Thoracic aorta (tissue), 2 donors: ENCODE results near the gene YBX2. TPM values are rescaled to one million over a fixed set of nuclear protein-coding genes. Genes with fewer than 3 reads are reported as not detected.

Experiments used
- ATAC-seq: fragments of 150-250 bp; one replicate; pipeline ENCODE4 v1.8.0; 2017; ENCODE audit warnings: low read depth; ENCODE audit not compliant: insufficient number of reproducible peaks, low FRiP score
- DNase-seq: peaks from one replicate; pipeline ENCODE4 v3.0.0-alpha.2; 2020; ENCODE audit warnings: low spot score
- H3K27ac ChIP-seq, 2 donors: fragments of 200-600 bp; sonication (generic); 1 replicate in 1 of 2; 2 replicates in 1 of 2; pipeline ENCODE4 v1.5.1; 2016; ENCODE audit warnings: mild to moderate bottlenecking in 2 of 2, moderate library complexity in 2 of 2
- H3K27me3 ChIP-seq: fragments of 200-600 bp; sonication (generic); replicated peaks from 2 replicates; pipeline ENCODE4 v1.6.0; 2016; ENCODE audit warnings: mild to moderate bottlenecking; ENCODE audit not compliant: insufficient read depth
- H3K36me3 ChIP-seq: fragments of 200-600 bp; sonication (generic); one replicate; pipeline ENCODE4 v1.5.1; 2016
- H3K4me1 ChIP-seq, 2 donors: fragments of 200-600 bp; sonication (generic); 1 replicate in 1 of 2; 2 replicates in 1 of 2; pipeline versions ENCODE4 v1.5.1 to v1.6.0; 2016; ENCODE audit warnings: low read depth in 2 of 2, mild to moderate bottlenecking in 1 of 2; ENCODE audit not compliant: control insufficient read depth in 1 of 2
- H3K4me3 ChIP-seq: fragments of 200-600 bp; sonication (generic); 2 replicates; pipeline ENCODE4 v1.5.1; 2016; ENCODE audit warnings: mild to moderate bottlenecking
- H3K9me3 ChIP-seq: fragments of 200-600 bp; sonication (generic); 2 replicates; pipeline ENCODE4 v1.5.1; 2016
- total RNA-seq, 2 donors: library from RNA; depleted of rRNA; stranded (reverse); fragments of >200 nt; gene quantifications; one replicate each; pipeline versions ENCODE4 v1.1.0 to v1.2.3, GENCODE V29; 2016
- TF ChIP-seq, protein P1 (sequence below): fragments of 200-600 bp; sonication (generic); IDR thresholded peaks from one replicate; pipeline ENCODE4 v1.5.1; 2019; ENCODE audit warnings: antibody characterized with exemption

The YBX2 gene
- total RNA-seq, 2 donors from 2014 or later, result not detected

DNA sequence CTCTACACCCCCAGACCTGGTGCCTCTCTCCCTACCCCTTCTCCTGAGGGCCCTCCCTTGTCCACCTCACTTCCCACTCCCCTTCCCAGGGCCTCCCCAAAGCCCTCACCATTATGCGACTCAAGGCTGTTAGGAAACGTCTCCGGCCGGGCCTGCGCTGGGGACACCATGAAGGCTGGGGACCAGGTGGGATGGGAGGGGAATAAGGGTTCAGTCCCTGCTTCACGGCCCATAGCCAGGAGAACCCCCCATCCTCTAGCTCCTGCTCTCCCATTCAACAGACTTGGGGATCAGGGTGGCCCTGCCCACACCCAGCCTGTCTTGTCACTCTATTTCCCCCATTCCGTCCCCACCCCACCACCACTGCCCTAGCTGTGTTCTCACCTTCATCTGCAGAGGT, 32.6 kb upstream of the YBX2 start:
- Histone ChIP-seq H3K27me3 (no peaks in the 10 kb centered on the region), H3K4me3 (no peak overlapping the region), H3K36me3 (peaks cover 29% of the 10 kb centered on the region), H3K27ac (no peak overlapping the region), H3K4me1 (peaks cover 3 to 17% of the 10 kb centered on the region in 2 donors), H3K9me3 (no peaks in the 10 kb centered on the region)
- DNase-seq, result no peak
- no peak for ATAC-seq
- TF ChIP-seq, protein P1, sequence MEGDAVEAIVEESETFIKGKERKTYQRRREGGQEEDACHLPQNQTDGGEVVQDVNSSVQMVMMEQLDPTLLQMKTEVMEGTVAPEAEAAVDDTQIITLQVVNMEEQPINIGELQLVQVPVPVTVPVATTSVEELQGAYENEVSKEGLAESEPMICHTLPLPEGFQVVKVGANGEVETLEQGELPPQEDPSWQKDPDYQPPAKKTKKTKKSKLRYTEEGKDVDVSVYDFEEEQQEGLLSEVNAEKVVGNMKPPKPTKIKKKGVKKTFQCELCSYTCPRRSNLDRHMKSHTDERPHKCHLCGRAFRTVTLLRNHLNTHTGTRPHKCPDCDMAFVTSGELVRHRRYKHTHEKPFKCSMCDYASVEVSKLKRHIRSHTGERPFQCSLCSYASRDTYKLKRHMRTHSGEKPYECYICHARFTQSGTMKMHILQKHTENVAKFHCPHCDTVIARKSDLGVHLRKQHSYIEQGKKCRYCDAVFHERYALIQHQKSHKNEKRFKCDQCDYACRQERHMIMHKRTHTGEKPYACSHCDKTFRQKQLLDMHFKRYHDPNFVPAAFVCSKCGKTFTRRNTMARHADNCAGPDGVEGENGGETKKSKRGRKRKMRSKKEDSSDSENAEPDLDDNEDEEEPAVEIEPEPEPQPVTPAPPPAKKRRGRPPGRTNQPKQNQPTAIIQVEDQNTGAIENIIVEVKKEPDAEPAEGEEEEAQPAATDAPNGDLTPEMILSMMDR, result no peak

DNA sequence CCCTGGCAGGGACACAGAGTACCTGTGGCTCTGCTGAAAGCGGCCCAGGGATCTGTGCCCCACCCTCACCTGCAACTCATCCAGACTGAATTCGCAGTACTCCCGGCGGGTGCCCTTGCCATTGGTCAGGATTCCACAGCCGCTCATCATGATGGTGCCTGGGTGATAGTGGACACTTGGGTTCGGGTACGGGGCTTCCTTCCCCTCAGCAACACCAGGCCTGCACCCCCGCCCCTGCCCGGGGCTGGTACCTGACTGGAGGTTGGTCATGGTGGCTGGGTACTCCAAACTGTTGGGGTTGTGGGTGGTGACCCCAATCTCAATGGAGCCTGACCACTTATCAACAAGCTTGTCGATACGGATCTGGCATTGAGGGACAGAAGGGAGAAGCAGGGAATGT, 31.7 kb upstream of the YBX2 start:
- Histone ChIP-seq H3K36me3 (peaks cover 38% of the 10 kb centered on the region), H3K4me3 (no peak overlapping the region), H3K9me3 (no peaks in the 10 kb centered on the region), H3K27ac (no peak overlapping the region), H3K4me1 (peaks cover 3 to 17% of the 10 kb centered on the region in 2 donors), H3K27me3 (no peaks in the 10 kb centered on the region)
- DNase-seq (no peak), ATAC-seq (no peak)
- TF ChIP-seq, protein P1, result no peak

DNA sequence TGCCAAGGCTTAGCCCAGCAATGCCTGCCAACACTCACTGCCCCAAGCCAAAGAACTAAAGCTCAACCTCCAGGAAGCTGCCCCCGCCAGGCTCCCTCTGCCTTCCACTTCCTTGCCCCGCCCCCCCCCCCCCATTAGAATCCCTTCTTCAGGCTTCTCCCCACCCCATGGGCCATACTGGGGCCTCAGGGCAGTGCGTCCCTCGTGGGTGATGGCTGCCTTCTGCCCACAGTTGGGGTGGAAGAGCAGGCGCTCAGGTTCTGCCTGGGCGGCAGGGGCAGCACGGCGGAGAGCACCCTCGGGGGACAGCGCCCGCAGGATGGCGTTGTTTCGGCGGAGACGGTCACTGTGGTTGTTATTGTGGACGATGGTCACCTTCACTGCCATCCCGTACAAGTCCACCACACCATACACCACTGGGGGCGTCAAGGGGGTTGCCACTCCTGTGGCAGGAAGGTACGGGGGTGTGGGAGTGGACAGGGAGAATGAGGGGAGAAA, 30.6 kb upstream of the YBX2 start:
- Histone ChIP-seq H3K4me1 (peaks cover 0 to 12% of the 10 kb centered on the region in 2 donors), H3K9me3 (no peaks in the 10 kb centered on the region), H3K4me3 (no peak overlapping the region), H3K27me3 (no peaks in the 10 kb centered on the region), H3K36me3 (peaks cover 49% of the 10 kb centered on the region), H3K27ac (no peak overlapping the region)
- TF ChIP-seq, protein P1, result no peak
- DNase-seq (no peak), ATAC-seq (no peak)

DNA sequence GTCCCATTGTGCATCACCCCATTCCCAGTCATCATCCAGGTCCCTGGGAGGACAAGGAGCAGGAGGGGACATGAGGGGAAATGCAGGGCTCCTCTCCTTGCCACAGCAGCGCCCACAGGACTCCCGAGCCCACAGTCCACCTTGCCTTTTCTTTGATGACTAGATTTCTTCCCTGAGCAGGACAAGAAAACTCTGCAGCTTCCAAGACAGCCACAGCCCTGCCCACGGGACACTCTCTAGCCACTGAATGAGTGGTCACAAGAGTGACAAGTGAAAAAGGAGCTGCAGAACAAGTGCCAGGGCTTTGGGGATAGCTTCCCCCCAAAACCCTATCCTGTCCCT, 30.0 kb upstream of the YBX2 start:
- no peak overlapping the region for H3K27ac ChIP-seq
- H3K4me3 ChIP-seq, result no peak overlapping the region
- TF ChIP-seq, protein P1, result no peak
- no peak for DNase-seq
- no peak for ATAC-seq
- no peaks in the 10 kb centered on the region for H3K9me3 ChIP-seq
- H3K36me3 ChIP-seq, result peaks cover 51% of the 10 kb centered on the region
- H3K27me3 ChIP-seq, result no peaks in the 10 kb centered on the region
- peaks cover 0 to 12% of the 10 kb centered on the region in 2 donors for H3K4me1 ChIP-seq

DNA sequence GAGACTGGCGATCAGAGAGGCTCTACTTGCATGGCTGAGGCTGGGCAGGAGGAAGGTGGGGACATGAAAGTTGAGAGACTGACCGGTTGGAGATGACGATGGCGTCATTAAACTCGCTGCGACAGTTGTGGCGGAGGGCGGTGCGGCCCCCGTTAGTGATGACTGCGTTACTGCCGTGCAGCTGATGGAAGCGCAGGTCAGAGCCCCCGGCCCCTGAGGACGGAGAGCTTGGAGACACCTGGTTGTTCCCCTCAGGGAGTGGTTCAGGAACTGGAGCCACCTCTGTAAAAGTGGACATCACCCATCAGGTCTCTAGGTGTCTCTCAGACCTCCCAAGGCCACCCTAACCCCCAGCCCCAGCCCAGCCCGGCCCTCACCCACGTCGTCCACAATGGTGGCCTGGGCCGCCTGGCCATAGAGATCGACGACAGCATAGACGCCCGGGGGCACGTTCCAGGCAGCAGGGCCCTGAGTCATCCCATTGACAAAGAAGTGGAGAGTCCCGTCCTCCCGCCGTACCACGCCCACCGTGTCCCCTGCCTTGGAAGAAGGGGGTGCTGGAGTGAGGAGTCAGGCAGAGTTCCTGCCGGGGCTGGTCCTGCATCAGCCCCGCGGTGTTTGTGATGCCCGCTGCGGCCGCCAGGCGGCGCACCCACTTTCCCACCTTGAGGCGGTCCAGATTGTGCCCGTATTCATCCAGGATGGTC, 29.4 kb upstream of the YBX2 start:
- ATAC-seq, result no peak
- TF ChIP-seq, protein P1, result peak; percentile 81
- no peak for DNase-seq

More for the DNA sequence above, 29.4 kb upstream of the YBX2 start:
- Histone ChIP-seq H3K27me3 (no peaks in the 10 kb centered on the region), H3K36me3 (peaks cover 53% of the 10 kb centered on the region), H3K9me3 (no peaks in the 10 kb centered on the region), H3K4me1 (peaks cover 0 to 12% of the 10 kb centered on the region in 2 donors), H3K4me3 (no peak overlapping the region), H3K27ac (no peak overlapping the region)
